ENCODE results near the gene FCER2. TPM values are rescaled to one million over a fixed set of nuclear protein-coding genes. Genes with fewer than 3 reads are reported as not detected.

FCER2 gene
- total RNA-seq, 2 experiments from 2014 or later = 3.5 to 4.1 TPM

GRCh38 chr19:7730286-7731217, 28.6 kb upstream of the FCER2 start:
- Mint-ChIP-seq H3K27me3 (peaks cover 45% of the 10 kb centered on the region), H3K4me3 (no peak overlapping the region)
- CTCF ChIA-PET = no interaction called here

DNA sequence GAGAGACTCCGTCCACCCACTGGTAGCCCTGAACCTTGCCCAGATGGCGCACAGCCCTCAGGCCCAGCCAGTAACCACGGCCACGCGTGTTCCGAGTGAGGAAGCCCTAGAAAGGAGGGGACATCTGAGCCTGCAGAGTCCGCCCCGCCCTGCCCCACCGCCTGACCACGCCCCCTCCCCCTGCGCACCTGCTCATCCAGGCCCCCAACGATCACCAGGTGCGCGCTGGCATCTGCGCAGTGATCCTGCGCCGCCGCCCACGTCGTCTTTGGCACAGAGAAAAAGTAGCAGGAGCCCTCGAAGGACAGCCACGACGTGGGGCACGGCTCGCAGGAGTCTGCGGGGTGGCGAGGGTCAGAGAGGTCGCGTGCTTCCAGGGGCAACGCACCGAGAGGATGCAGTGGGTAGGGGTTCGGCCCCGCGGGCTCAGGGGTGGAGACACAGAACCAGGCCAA, 27.9 kb upstream of the FCER2 start:
- Mint-ChIP-seq H3K4me1 (ENCODE audit: low read depth) (peaks cover 9% of the 10 kb centered on the region), H3K27me3 (peaks cover 42% of the 10 kb centered on the region), H3K27ac (no peak overlapping the region), H3K36me3 (no peaks in the 10 kb centered on the region), H3K9me3 (no peaks in the 10 kb centered on the region), H3K4me3 (no peak overlapping the region)
- DNase-seq = no peak
- CTCF ChIA-PET = no interaction called here
- POLR2A ChIA-PET = no interaction called here
- intact Hi-C loops (cut with micrococcal nuclease) = no loop called here

More at GRCh38 chr19:7730286-7731217, 28.6 kb upstream of the FCER2 start:
- DNase-seq = no peak
- Mint-ChIP-seq H3K4me1 (ENCODE audit: low read depth) (peaks cover 9% of the 10 kb centered on the region), H3K27ac (no peak overlapping the region), H3K9me3 (no peaks in the 10 kb centered on the region), H3K36me3 (no peaks in the 10 kb centered on the region)
- POLR2A ChIA-PET = no interaction called here
- intact Hi-C loops (cut with micrococcal nuclease) = no loop called here

DNA sequence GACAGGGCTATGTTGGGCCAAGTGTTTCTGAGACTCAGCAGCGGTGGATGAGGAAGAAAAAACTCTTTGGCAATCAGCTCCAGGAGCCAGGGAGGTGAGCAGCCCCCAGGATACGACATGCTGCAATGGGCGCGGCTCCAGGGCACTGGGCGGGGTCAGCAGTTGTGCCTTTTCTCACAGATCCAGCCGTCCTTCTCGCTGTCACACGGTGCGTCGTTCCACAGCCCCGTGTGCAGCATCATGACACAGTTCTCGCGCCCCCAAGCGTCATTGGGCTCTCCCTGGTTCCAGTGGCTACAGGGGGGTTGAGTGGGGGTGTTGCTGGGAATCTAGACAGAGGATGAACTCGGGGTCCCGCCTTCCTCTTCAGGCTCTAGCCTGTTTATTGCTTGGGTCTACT, 27.3 kb upstream of the FCER2 start:
- CTCF ChIA-PET = no interaction called here
- no peak for DNase-seq
- Mint-ChIP-seq H3K36me3 (no peaks in the 10 kb centered on the region), H3K27ac (no peak overlapping the region), H3K9me3 (no peaks in the 10 kb centered on the region), H3K27me3 (peaks cover 39% of the 10 kb centered on the region), H3K4me3 (no peak overlapping the region), H3K4me1 (ENCODE audit: low read depth) (peaks cover 9% of the 10 kb centered on the region)
- intact Hi-C loops (cut with micrococcal nuclease) = no loop called here
- POLR2A ChIA-PET = no interaction called here

DNA sequence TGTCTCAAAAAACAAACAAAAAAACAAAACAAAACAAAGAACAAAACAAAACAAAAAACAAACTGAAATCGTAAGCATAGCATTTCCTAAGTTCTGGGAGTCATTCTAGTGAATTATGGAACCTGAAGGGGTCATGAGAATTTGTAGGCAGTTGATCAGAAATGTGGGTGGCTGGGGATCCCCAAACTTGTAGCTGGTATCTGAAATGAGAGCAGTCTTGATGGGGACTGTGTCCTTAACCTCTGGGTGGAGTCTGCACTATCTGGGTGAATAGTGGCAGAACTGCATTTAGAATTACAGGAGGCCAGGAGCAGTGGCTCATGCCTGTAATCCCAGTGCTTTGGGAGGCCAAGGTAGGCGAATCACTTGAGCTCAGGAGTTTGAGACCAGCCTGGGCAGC, 23.9 kb upstream of the FCER2 start:
- no peak for DNase-seq
- Mint-ChIP-seq H3K27me3 (peaks cover 34% of the 10 kb centered on the region), H3K27ac (no peak overlapping the region), H3K4me3 (no peak overlapping the region), H3K9me3 (no peaks in the 10 kb centered on the region), H3K36me3 (no peaks in the 10 kb centered on the region), H3K4me1 (ENCODE audit: low read depth) (peaks cover 9% of the 10 kb centered on the region)
- intact Hi-C loops (cut with micrococcal nuclease) = no loop called here
- POLR2A ChIA-PET = no interaction called here
- CTCF ChIA-PET = interaction anchor here (1.2 kb wide), 1 partner anchor 74 kb away, joined by 5 read pairs; no protein-coding TSS in a partner anchor

DNA sequence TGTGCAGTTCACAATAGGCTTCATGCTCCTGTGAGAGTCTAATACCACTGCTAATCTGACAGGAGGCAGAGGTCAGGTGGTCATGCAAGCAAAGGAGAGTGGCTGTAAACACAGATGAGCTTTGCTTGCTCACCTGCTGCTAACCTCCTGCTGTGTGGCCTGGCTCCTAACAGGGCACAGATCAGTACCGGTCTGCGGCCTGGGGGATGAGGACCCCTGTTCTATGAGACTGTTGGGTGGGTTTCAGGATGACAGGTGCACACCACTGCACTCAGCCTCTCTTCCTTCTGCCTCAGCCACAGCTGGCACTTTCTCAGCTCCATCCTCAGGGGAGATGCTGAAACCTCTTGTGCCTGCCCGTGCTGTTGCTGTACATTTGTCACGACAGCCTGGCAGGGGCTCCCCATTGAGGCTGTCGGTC, 20.3 kb upstream of the FCER2 start:
- Mint-ChIP-seq H3K27ac (no peak overlapping the region), H3K27me3 (peaks cover 7% of the 10 kb centered on the region), H3K36me3 (no peaks in the 10 kb centered on the region), H3K4me1 (ENCODE audit: low read depth) (no peaks in the 10 kb centered on the region), H3K4me3 (no peak overlapping the region), H3K9me3 (no peaks in the 10 kb centered on the region)
- ChIA-PET POLR2A (no interaction called here), CTCF (interaction anchor here (0.8 kb wide), 1 partner anchor 13 kb away, joined by 3 read pairs; no protein-coding TSS in a partner anchor)
- intact Hi-C loops (cut with micrococcal nuclease) = no loop called here
- no peak for DNase-seq

GRCh38 chr19:7720351-7720750, 18.4 kb upstream of the FCER2 start:
- Mint-ChIP-seq H3K4me3 (no peak overlapping the region), H3K4me1 (ENCODE audit: low read depth) (no peaks in the 10 kb centered on the region), H3K27me3 (peaks cover 5% of the 10 kb centered on the region), H3K9me3 (peaks cover 6% of the 10 kb centered on the region), H3K27ac (no peak overlapping the region), H3K36me3 (no peaks in the 10 kb centered on the region)
- POLR2A ChIA-PET = no interaction called here
- intact Hi-C loops (cut with micrococcal nuclease) = no loop called here
- CTCF ChIA-PET = no interaction called here
- DNase-seq = no peak

DNA sequence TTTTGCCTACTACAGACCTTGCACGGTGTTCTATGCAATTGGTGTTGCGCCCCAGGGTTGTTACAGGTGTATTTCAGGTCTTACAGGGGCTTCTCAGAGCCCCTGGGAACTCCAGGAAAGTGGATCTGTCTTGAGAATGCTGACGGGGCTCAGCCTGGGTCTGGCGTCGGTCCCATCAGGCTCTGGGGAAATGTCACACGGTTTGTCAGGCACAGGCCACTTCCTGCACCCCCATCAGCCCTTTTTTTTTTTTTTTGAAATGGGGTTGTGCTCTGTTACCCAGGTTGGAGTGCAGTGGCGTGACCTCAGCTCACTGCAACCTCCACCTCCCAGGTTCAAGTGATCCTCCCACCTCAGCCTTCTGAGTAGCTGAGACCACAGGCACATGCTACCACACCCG, 16.7 kb upstream of the FCER2 start:
- H3K4me3 Mint-ChIP-seq = no peak overlapping the region
- peaks cover 5% of the 10 kb centered on the region for H3K27me3 Mint-ChIP-seq
- peaks cover 5% of the 10 kb centered on the region for H3K4me1 Mint-ChIP-seq (ENCODE audit: low read depth)
- CTCF ChIA-PET = interaction anchor here (1.0 kb wide), 1 partner anchor 38 kb away, joined by 3 read pairs; the partner anchor contains the start of gene TRAPPC5
- intact Hi-C loops (cut with micrococcal nuclease) = no loop called here
- DNase-seq = no peak
- H3K36me3 Mint-ChIP-seq = no peaks in the 10 kb centered on the region
- POLR2A ChIA-PET = no interaction called here
- peaks cover 6% of the 10 kb centered on the region for H3K9me3 Mint-ChIP-seq
- no peak overlapping the region for H3K27ac Mint-ChIP-seq

DNA sequence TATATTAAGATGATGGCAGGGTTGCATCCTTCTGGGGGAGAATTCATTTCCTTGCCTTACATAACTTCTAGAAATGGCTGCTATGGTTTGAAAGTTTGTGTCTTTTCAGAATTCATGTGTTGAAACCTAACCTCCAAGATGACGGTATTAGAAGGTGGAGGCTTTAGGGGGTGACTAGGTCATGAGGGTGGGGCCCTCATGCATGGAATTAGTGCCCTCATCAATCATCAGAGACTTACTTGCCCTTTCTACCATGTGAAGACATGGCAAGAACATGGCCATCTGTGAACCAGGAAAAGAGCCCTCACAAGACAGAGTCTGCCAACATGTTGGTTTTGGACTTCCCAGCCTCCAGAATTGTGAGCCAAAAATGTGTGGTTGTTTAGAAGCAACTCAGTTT, 14.8 kb upstream of the FCER2 start:
- Mint-ChIP-seq H3K27ac (no peak overlapping the region), H3K9me3 (peaks cover 6% of the 10 kb centered on the region), H3K27me3 (no peaks in the 10 kb centered on the region), H3K36me3 (no peaks in the 10 kb centered on the region), H3K4me3 (no peak overlapping the region), H3K4me1 (ENCODE audit: low read depth) (peaks cover 5% of the 10 kb centered on the region)
- ChIA-PET CTCF (interaction anchor here (0.6 kb wide), 1 partner anchor 52 kb away, joined by 4 read pairs; no protein-coding TSS in a partner anchor), POLR2A (no interaction called here)
- no peak for DNase-seq
- intact Hi-C loops (cut with micrococcal nuclease) = no loop called here

GRCh38 chr19:7715671-7716070, 13.7 kb upstream of the FCER2 start:
- intact Hi-C loops (cut with micrococcal nuclease) = no loop called here
- Mint-ChIP-seq H3K27ac (no peak overlapping the region), H3K36me3 (no peaks in the 10 kb centered on the region), H3K4me3 (no peak overlapping the region), H3K4me1 (ENCODE audit: low read depth) (peaks cover 5% of the 10 kb centered on the region), H3K27me3 (no peaks in the 10 kb centered on the region), H3K9me3 (peaks cover 6% of the 10 kb centered on the region)
- ChIA-PET CTCF (interaction anchor here (0.7 to 2.4 kb wide), 2 partner anchors 35 to 58 kb away, joined by 3 to 7 read pairs; partner anchors contain the start of gene TRAPPC5), POLR2A (no interaction called here)
- no peak for DNase-seq

DNA sequence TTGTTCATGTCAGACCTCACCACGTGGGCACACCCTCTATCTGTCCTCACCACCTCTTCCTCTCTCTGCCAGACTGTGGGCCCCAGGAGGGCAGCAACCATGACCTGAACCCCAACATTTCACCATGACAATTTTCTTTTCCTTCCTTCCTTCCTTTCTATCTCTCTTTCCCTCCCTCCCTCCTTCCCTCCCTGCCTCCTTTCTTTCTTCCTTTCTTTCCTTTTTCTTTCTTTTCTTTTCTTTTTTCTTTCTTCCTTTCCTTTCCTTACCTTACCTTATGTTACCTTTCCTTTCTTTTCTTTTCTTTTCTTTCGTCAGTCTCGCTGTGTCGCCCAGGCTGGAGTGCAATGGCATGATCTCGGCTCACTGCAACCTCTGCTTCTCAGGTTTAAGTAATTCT, 8.7 kb upstream of the FCER2 start:
- ChIA-PET POLR2A (no interaction called here), CTCF (interaction anchor here (0.6 kb wide), 1 partner anchor 120 kb away, joined by 3 read pairs; no protein-coding TSS in a partner anchor)
- Mint-ChIP-seq H3K27ac (no peak overlapping the region), H3K9me3 (no peaks in the 10 kb centered on the region), H3K36me3 (no peaks in the 10 kb centered on the region), H3K4me1 (ENCODE audit: low read depth) (peaks cover 24% of the 10 kb centered on the region), H3K27me3 (peaks cover 3% of the 10 kb centered on the region), H3K4me3 (no peak overlapping the region)
- no peak for DNase-seq
- intact Hi-C loops (cut with micrococcal nuclease) = no loop called here

DNA sequence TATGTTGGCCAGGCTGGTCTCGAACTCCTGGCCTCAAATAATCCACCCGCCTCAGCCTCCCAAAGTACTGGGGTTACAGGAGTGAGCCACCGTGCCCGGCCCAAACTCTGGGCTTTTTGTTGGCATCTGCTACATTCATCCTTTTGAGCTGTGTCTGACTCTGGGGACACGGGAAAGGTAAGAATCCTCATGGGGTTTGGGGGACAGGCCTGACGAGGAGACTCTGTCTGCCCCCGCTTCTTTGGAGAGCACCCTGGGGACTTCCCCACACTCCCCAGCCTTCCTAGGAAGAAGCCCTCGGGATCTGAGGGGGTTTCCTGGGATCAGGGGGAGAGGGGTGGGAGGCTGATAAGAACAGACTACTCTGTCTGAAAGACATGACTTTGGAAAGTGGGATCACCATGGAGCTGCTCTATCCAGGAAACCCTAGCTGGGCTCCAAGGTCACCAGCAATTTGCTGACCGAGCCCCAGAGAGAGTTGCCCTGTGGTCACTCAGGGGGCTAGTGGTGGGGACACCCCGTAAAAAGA, 8.1 kb upstream of the FCER2 start:
- ChIA-PET POLR2A (no interaction called here), CTCF (interaction anchor here (1.7 kb wide), 1 partner anchor 29 kb away, joined by 3 read pairs; the partner anchor contains the start of gene TRAPPC5)
- Mint-ChIP-seq H3K4me1 (ENCODE audit: low read depth) (peaks cover 30% of the 10 kb centered on the region), H3K36me3 (no peaks in the 10 kb centered on the region), H3K27ac (no peak overlapping the region), H3K9me3 (no peaks in the 10 kb centered on the region), H3K4me3 (no peak overlapping the region), H3K27me3 (peaks cover 3% of the 10 kb centered on the region)
- intact Hi-C loops (cut with micrococcal nuclease) = loop anchor here (5.0 kb wide), 1 partner anchor 42 kb away; no protein-coding TSS in a partner anchor
- no peak for DNase-seq

- intact Hi-C loops (cut with micrococcal nuclease) = loop anchor here (5.0 kb wide), 1 partner anchor 45 kb away; no protein-coding TSS in a partner anchor
- Mint-ChIP-seq H3K36me3 (no peaks in the 10 kb centered on the region), H3K27ac (peak overlapping the region; percentile 42), H3K27me3 (peaks cover 3% of the 10 kb centered on the region), H3K9me3 (no peaks in the 10 kb centered on the region), H3K4me3 (no peak overlapping the region), H3K4me1 (ENCODE audit: low read depth) (peaks cover 30% of the 10 kb centered on the region)
- ChIA-PET POLR2A (no interaction called here), CTCF (interaction anchor here (2.4 kb wide), 1 partner anchor 26 kb away, joined by 18 read pairs; the partner anchor contains the start of gene TRAPPC5)
- DNase-seq = no peak
These were observed 5.1 kb upstream of the FCER2 start for GRCh38 chr19:7706955-7707456.

Data from activated CD4-positive, alpha-beta memory T cell treated with anti-CD3 and anti-CD28 coated beads for 36 hours (primary cell).